Neural cell (in vitro differentiated cells): Measurements from ENCODE around the gene INO80E. TPM values are rescaled to one million over a fixed set of nuclear protein-coding genes. Genes with fewer than 3 reads are reported as not detected.

Source experiments
- H2AFZ ChIP-seq: fragments of 200-600, 300-800 bp; sonication (generic), shearing (Covaris generic); 2 replicates; pipeline ENCODE4 v1.6.0; 2014; ENCODE audit warnings: low read depth, mild to moderate bottlenecking, antibody characterized with exemption, low read length, moderate library complexity
- H3F3A ChIP-seq: fragments of 200-600 bp; shearing (Covaris generic); 2 replicates; pipeline ENCODE4 v1.6.1; 2016; ENCODE audit warnings: mild to moderate bottlenecking, moderate library complexity, mixed read lengths, antibody characterized with exemption, low read length; ENCODE audit not compliant: insufficient read depth, poor library complexity, severe bottlenecking
- H3K27ac ChIP-seq: fragments of 200-600, 300-800 bp; sonication (generic), shearing (Covaris generic); 2 replicates; pipeline ENCODE4 v1.5.1; 2014; ENCODE audit warnings: mild to moderate bottlenecking, low read length, moderate library complexity
- H3K27me3 ChIP-seq: fragments of 300-800, 200-600 bp; sonication (generic), shearing (Covaris generic); 2 replicates; pipeline ENCODE4 v1.6.0; 2014; ENCODE audit warnings: mild to moderate bottlenecking, low read depth, low read length, moderate library complexity; ENCODE audit not compliant: insufficient read depth
- H3K36me3 ChIP-seq: fragments of 300-800, 200-600 bp; sonication (generic), shearing (Covaris generic); 2 replicates; pipeline ENCODE4 v1.5.1; 2014; ENCODE audit warnings: mild to moderate bottlenecking, antibody characterized with exemption, low read length, moderate library complexity; ENCODE audit not compliant: insufficient read depth
- H3K4me2 ChIP-seq: fragments of 300-800, 200-600 bp; sonication (generic), shearing (Covaris generic); 2 replicates; pipeline ENCODE4 v1.6.0; 2014; ENCODE audit warnings: mild to moderate bottlenecking, low read length
- H3K4me3 ChIP-seq: fragments of 300-800, 200-600 bp; sonication (generic), shearing (Covaris generic); 2 replicates; pipeline ENCODE4 v1.5.1; 2014; ENCODE audit warnings: mild to moderate bottlenecking, low read length, moderate library complexity
- H3K79me2 ChIP-seq: fragments of 200-600 bp; shearing (Covaris generic); replicated peaks from 2 replicates; pipeline ENCODE4 v1.6.0; 2014; ENCODE audit warnings: mild to moderate bottlenecking, low read length, moderate library complexity; ENCODE audit not compliant: insufficient read depth
- H3K9ac ChIP-seq: fragments of 300-800, 200-600 bp; sonication (generic), shearing (Covaris generic); 2 replicates; pipeline ENCODE4 v1.6.1; 2016; ENCODE audit warnings: mild to moderate bottlenecking, low read length, mixed read lengths
- H3K9me2 ChIP-seq: fragments of 200-600 bp; shearing (Covaris generic); 2 replicates; pipeline ENCODE4 v1.6.1; 2016; ENCODE audit warnings: mild to moderate bottlenecking, low read length, mixed read lengths; ENCODE audit not compliant: insufficient read depth
- H3K9me3 ChIP-seq: fragments of 200-600, 300-800 bp; sonication (generic), shearing (Covaris generic); 2 replicates; pipeline ENCODE4 v1.6.1; 2016; ENCODE audit warnings: mild to moderate bottlenecking, mixed run types, low read length, moderate library complexity, mixed read lengths
- H4K20me1 ChIP-seq: fragments of 200-600 bp; shearing (Covaris generic); 2 replicates; pipeline ENCODE4 v1.6.1; 2016; ENCODE audit warnings: mild to moderate bottlenecking, mixed run types; ENCODE audit not compliant: insufficient read depth
- CTCF ChIP-seq: fragments of 450-650 bp; IDR thresholded peaks from 2 replicates; pipeline ENCODE4 v1.5.1; 2014; ENCODE audit warnings: antibody characterized with exemption, mild to moderate bottlenecking, moderate library complexity; ENCODE audit not compliant: poor library complexity, severe bottlenecking
- EP300 ChIP-seq: fragments of 450-650 bp; conservative IDR thresholded peaks from 2 replicates; pipeline ENCODE4 v1.6.1; 2014; ENCODE audit warnings: antibody characterized with exemption, mild to moderate bottlenecking, moderate library complexity; ENCODE audit not compliant: poor library complexity, severe bottlenecking
- EZH2 ChIP-seq: fragments of 200-600, 300-800 bp; shearing (Covaris generic), sonication (generic); IDR thresholded peaks from 2 replicates; pipeline ENCODE4 v1.6.1; 2014; ENCODE audit warnings: antibody characterized with exemption, low read length, borderline replicate concordance, mild to moderate bottlenecking; ENCODE audit not compliant: insufficient read depth, poor library complexity, severe bottlenecking
- MXI1 ChIP-seq: fragments of 450-650 bp; conservative IDR thresholded peaks from 2 replicates; pipeline ENCODE4 v1.6.1; 2014; ENCODE audit warnings: antibody characterized with exemption, mild to moderate bottlenecking; ENCODE audit not compliant: poor library complexity, severe bottlenecking
- POLR2AphosphoS5 ChIP-seq: IDR thresholded peaks from 2 replicates; pipeline ENCODE4 v1.6.1; 2012
- RAD21 ChIP-seq: fragments of 450-650 bp; conservative IDR thresholded peaks from 2 replicates; pipeline ENCODE4 v1.6.1; 2014; ENCODE audit warnings: antibody characterized with exemption, mild to moderate bottlenecking, moderate library complexity
- REST ChIP-seq: IDR thresholded peaks from 2 replicates; pipeline ENCODE4 v1.6.1; 2012; ENCODE audit warnings: borderline replicate concordance
- SMC3 ChIP-seq: fragments of 450-650 bp; conservative IDR thresholded peaks from 2 replicates; pipeline ENCODE4 v1.6.1; 2014; ENCODE audit warnings: antibody characterized with exemption, mild to moderate bottlenecking, moderate library complexity; ENCODE audit not compliant: poor library complexity
- TAF1 ChIP-seq: IDR thresholded peaks from 2 replicates; pipeline ENCODE4 v1.6.1; 2012; ENCODE audit warnings: low read depth
- polyA plus RNA-seq: library from polyadenylated mRNA; depleted of rRNA; stranded (reverse); fragments of >200 nt; gene quantifications from 2 replicates; pipeline ENCODE4 v1.2.3, GENCODE V29; 2014

The INO80E gene
- polyA plus RNA-seq, 1 donor from 2014 or later: 130 TPM

GRCh38 chr16:29986931-29987330, 9.1 kb upstream of the INO80E start:
- H3K79me2 ChIP-seq: no peaks in the 10 kb centered on the region
- H3K4me3 ChIP-seq: no peak overlapping the region
- no peaks in the 10 kb centered on the region for H3K27me3 ChIP-seq
- H3K36me3 ChIP-seq: no peaks in the 10 kb centered on the region
- no peaks in the 10 kb centered on the region for H3K9me3 ChIP-seq
- H3K9me2 ChIP-seq: no peaks in the 10 kb centered on the region
- H4K20me1 ChIP-seq: no peaks in the 10 kb centered on the region
- no peak overlapping the region for H3K4me2 ChIP-seq
- no peaks in the 10 kb centered on the region for H3F3A ChIP-seq
- H2AFZ ChIP-seq: no peak overlapping the region
- H3K27ac ChIP-seq: no peak overlapping the region
- no peak overlapping the region for H3K9ac ChIP-seq
- no peak for TF ChIP-seq RAD21
- TF ChIP-seq TAF1: no peak
- no peak for TF ChIP-seq SMC3

GRCh38 chr16:29987371-29988085, 8.5 kb upstream of the INO80E start:
- H3K27me3 ChIP-seq: no peaks in the 10 kb centered on the region
- H3K4me2 ChIP-seq: no peak overlapping the region
- no peak overlapping the region for H2AFZ ChIP-seq
- TF ChIP-seq REST (no peak), TAF1 (no peak), POLR2AphosphoS5 (no peak), CTCF (no peak), SMC3 (no peak), RAD21 (no peak), MXI1 (no peak), EZH2 (no peak), EP300 (no peak)
- H4K20me1 ChIP-seq: no peaks in the 10 kb centered on the region
- no peaks in the 10 kb centered on the region for H3K36me3 ChIP-seq
- H3K9me2 ChIP-seq: no peaks in the 10 kb centered on the region
- no peak overlapping the region for H3K27ac ChIP-seq
- H3K4me3 ChIP-seq: no peak overlapping the region
- H3F3A ChIP-seq: no peaks in the 10 kb centered on the region
- no peak overlapping the region for H3K9ac ChIP-seq
- no peaks in the 10 kb centered on the region for H3K9me3 ChIP-seq
- H3K79me2 ChIP-seq: no peaks in the 10 kb centered on the region
